K562 (cell line): ENCODE results near the gene UBE2E1. TPM values are rescaled to one million over a fixed set of nuclear protein-coding genes. Genes with fewer than 3 reads are reported as not detected.

ENCODE experiments used
- CBX5 ChIP-seq: IDR thresholded peaks from 2 replicates; pipeline ENCODE4 v1.6.1; 2014; ENCODE audit warnings: low read depth, borderline replicate concordance
- CEBPB ChIP-seq: fragments of 450-650 bp; IDR thresholded peaks from 2 replicates; pipeline ENCODE4 v1.6.1; 2016; ENCODE audit warnings: missing genetic modification characterization, missing compliant biosample characterization
- CEBPG ChIP-seq, 3 experiments: fragments of 200-800 bp in 1 of 3; sonication (Bioruptor generic) in 1 of 3; sonication (generic) in 1 of 3; formaldehyde crosslinking in 1 of 3; IDR thresholded peaks in 2 of 3; conservative IDR thresholded peaks in 1 of 3; 2 replicates each; pipeline versions ENCODE4 v1.6.1 to v1.8.0; 2016 to 2022; ENCODE audit warnings: missing compliant biosample characterization in 2 of 3, missing genetic modification characterization in 2 of 3, mild to moderate bottlenecking in 1 of 3, missing genetic modification reagents in 1 of 3
- CTCF ChIP-seq, 3 experiments: IDR thresholded peaks in 2 of 3; conservative IDR thresholded peaks in 1 of 3; 2 replicates each; pipeline ENCODE4 v1.5.1; 2011 to 2012; ENCODE audit warnings: low read length in 3 of 3, mild to moderate bottlenecking in 3 of 3, control low read depth in 2 of 3, improper control_type of control experiment in 1 of 3, inconsistent platforms in 1 of 3, low read depth in 1 of 3, mixed read lengths in 1 of 3, moderate library complexity in 1 of 3; ENCODE audit not compliant: insufficient read depth in 2 of 3
- HDAC1 ChIP-seq, 2 experiments: fragments of 450-650 bp; IDR thresholded peaks; 2 replicates each; pipeline ENCODE4 v1.6.1; 2016 to 2017; ENCODE audit warnings: inconsistent platforms in 1 of 2, mild to moderate bottlenecking in 1 of 2, moderate library complexity in 1 of 2
- NONO ChIP-seq, 2 experiments: fragments of 200-400 bp in 1 of 2; fragments of 450-650 bp in 1 of 2; formaldehyde crosslinking in 1 of 2; IDR thresholded peaks; 2 replicates each; pipeline ENCODE4 v1.6.1; 2017; ENCODE audit warnings: low read depth in 2 of 2, mild to moderate bottlenecking in 2 of 2, moderate library complexity in 2 of 2, low read length in 1 of 2
- PHF20 ChIP-seq: fragments of 450-650 bp; IDR thresholded peaks from 2 replicates; pipeline ENCODE4 v1.6.1; 2018; ENCODE audit not compliant: partially characterized antibody
- PTTG1 ChIP-seq: fragments of 450-650 bp; IDR thresholded peaks from 2 replicates; pipeline ENCODE4 v1.6.1; 2016; ENCODE audit warnings: low read depth, mild to moderate bottlenecking, missing genetic modification characterization, missing compliant biosample characterization
- RAD21 ChIP-seq, 2 experiments: fragments of 250-450 bp in 1 of 2; fragments of 450-650 bp in 1 of 2; sonication (Bioruptor Pico) in 1 of 2; formaldehyde crosslinking in 1 of 2; IDR thresholded peaks in 1 of 2; conservative IDR thresholded peaks in 1 of 2; 2 replicates each; pipeline versions ENCODE4 v1.4.0 to v1.8.0; 2020 to 2022; ENCODE audit warnings: mild to moderate bottlenecking in 2 of 2, moderate library complexity in 1 of 2
- ZBTB8A ChIP-seq: fragments of 450-650 bp; IDR thresholded peaks from 2 replicates; pipeline ENCODE4 v1.6.1; 2018; ENCODE audit warnings: mild to moderate bottlenecking, moderate library complexity; ENCODE audit not compliant: partially characterized antibody
- ZC3H4 ChIP-seq: sonication (generic); formaldehyde crosslinking; IDR thresholded peaks from 2 replicates; pipeline ENCODE4 v1.9.0; 2021; ENCODE audit warnings: missing genetic modification reagents, borderline replicate concordance
- ZNF197 ChIP-seq: fragments of 200-800 bp; sonication (Bioruptor generic); IDR thresholded peaks from 2 replicates; pipeline ENCODE4 v1.6.1; 2016; ENCODE audit warnings: low read depth, missing genetic modification characterization, missing compliant biosample characterization
- ZNF586 ChIP-seq: fragments of 450-650 bp; formaldehyde crosslinking; conservative IDR thresholded peaks from 2 replicates; pipeline ENCODE4 v1.4.0; 2020; ENCODE audit warnings: mild to moderate bottlenecking, moderate library complexity
- ZNF609 ChIP-seq: sonication (generic); formaldehyde crosslinking; IDR thresholded peaks from 2 replicates; pipeline ENCODE4 v1.8.1; 2023; ENCODE audit warnings: missing genetic modification reagents, mild to moderate bottlenecking, borderline replicate concordance
- ZNF76 ChIP-seq: fragments of 250-450 bp; sonication (Bioruptor Pico); IDR thresholded peaks from 2 replicates; pipeline ENCODE4 v1.4.0; 2020; ENCODE audit warnings: mild to moderate bottlenecking, moderate library complexity, borderline replicate concordance
- polyA plus RNA-seq, 8 experiments: library from polyadenylated mRNA; depleted of rRNA in 4 of 8; stranded (reverse) in 5 of 8; unstranded in 3 of 8; fragments of >200 nt; fragmentation: Nextera tagmentation in 2 of 8; fragmentation: Illumina TruSeq in 1 of 8; extraction: Ambion mirVana in 2 of 8; extraction: Trizol in 1 of 8; gene quantifications; 2 replicates each; pipeline versions ENCODE4 v1.2.1 to v1.2.3, GENCODE V29; 2011 to 2014; ENCODE audit warnings: inconsistent platforms in 1 of 8, missing spikeins in 1 of 8
- total RNA-seq, 7 experiments: library from RNA; depleted of rRNA in 6 of 7; stranded (reverse); fragments of >200 nt in 6 of 7; fragmentation: Illumina TruSeq in 2 of 7; extraction: Trizol in 2 of 7; gene quantifications; 2 replicates each; pipeline versions ENCODE4 v1.2.1 to v1.2.3, GENCODE V29; 2011 to 2021; ENCODE audit warnings: low replicate concordance in 1 of 7

Gene UBE2E1
- total and polyA plus RNA-seq, 9 of the 15 experiments (the other 6 are each of a cell fraction or from before 2014, with no cell fraction given) = 54.4 to 294 (median 165) TPM

GRCh38 chr3:23900744-23901143 lies 95.0 kb downstream of the UBE2E1 start (continued):
- TF ChIP-seq ZNF197 (no peak), HDAC1 (IDR thresholded peaks at IDR 0.05) (no peak), ZNF586 (no peak), ZC3H4 (CRISPR knock-in tag) (no peak), RAD21 (CRISPR knock-in tag; conservative IDR thresholded peaks at IDR 0.05 in 1 of 2, IDR thresholded peaks at IDR 0.05 in 1 of 2) (peak in 1 of 2 experiments; percentile 5; a peak in 1 of 4 replicates), CEBPB (tag) (peak; percentile 97), CTCF (IDR thresholded peaks at IDR 0.05 in 2 of 3, conservative IDR thresholded peaks at IDR 0.05 in 1 of 3; ENCODE audit: insufficient read depth in 2 of 3, low read depth in 1 of 3, low read length in 3 of 3) (no peak), ZBTB8A (no peak), NONO (IDR thresholded peaks at IDR 0.05; ENCODE audit: low read depth in 2 of 2, low read length in 1 of 2) (no peak), PHF20 (no peak), CBX5 (no peak), ZNF609 (CRISPR knock-in tag) (no peak), CEBPG (CRISPR knock-in tag; IDR thresholded peaks at IDR 0.05) (peak; percentile 67), CEBPG (tag; conservative IDR thresholded peaks at IDR 0.05 in 1 of 2, IDR thresholded peaks at IDR 0.05 in 1 of 2) (peak; percentile 82 to 92), PTTG1 (tag) (no peak), ZNF76 (CRISPR knock-in tag) (no peak)
- TF ChIP-seq, all 486 proteins: peak for 4
